ENCODE results near the gene ZNF335.

DNA sequence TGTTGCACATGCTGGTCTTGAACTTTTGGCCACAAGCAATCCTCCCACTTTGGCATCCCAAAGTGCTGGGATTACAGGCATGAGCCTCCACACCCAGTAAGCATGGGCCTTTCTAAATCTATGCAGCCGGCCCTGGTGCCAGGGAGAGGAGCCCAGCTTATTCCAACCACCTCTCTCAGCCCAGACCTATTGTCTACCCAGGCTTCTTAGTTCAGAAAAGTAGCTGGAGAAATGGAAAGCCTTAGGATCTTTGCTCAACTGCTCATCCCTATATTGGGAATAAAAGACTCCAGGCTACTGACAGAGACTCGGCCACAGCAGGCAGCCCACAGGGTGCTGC, 45.3 kb downstream of the ZNF335 start:
- TF ChIP-seq, protein P1, sequence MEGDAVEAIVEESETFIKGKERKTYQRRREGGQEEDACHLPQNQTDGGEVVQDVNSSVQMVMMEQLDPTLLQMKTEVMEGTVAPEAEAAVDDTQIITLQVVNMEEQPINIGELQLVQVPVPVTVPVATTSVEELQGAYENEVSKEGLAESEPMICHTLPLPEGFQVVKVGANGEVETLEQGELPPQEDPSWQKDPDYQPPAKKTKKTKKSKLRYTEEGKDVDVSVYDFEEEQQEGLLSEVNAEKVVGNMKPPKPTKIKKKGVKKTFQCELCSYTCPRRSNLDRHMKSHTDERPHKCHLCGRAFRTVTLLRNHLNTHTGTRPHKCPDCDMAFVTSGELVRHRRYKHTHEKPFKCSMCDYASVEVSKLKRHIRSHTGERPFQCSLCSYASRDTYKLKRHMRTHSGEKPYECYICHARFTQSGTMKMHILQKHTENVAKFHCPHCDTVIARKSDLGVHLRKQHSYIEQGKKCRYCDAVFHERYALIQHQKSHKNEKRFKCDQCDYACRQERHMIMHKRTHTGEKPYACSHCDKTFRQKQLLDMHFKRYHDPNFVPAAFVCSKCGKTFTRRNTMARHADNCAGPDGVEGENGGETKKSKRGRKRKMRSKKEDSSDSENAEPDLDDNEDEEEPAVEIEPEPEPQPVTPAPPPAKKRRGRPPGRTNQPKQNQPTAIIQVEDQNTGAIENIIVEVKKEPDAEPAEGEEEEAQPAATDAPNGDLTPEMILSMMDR (IDR thresholded peaks at IDR 0.05), result no peak
- no peak for TF ChIP-seq POLR2A (IDR thresholded peaks at IDR 0.05; ENCODE audit: low read depth)
- no peak for TF ChIP-seq POLR2AphosphoS5 (IDR thresholded peaks at IDR 0.05)
- no peak for TF ChIP-seq EP300 (IDR thresholded peaks at IDR 0.05)
